Upper lobe of left lung (tissue), 4 donors: ENCODE data around the gene CACNA1A.

Experiments used
- EP300 ChIP-seq, 4 donors: sonication (generic); formaldehyde crosslinking; IDR thresholded peaks; one replicate each; pipeline ENCODE4 v1.5.1; 2017; ENCODE audit warnings: antibody characterized with exemption in 4 of 4, control low read depth in 2 of 4
- POLR2A ChIP-seq, 4 donors: fragments of 450-650 bp; IDR thresholded peaks; one replicate each; pipeline ENCODE4 v1.5.1; 2016 to 2017; ENCODE audit warnings: antibody characterized with exemption in 4 of 4, mild to moderate bottlenecking in 2 of 4
- POLR2AphosphoS5 ChIP-seq, 2 donors: sonication (generic); formaldehyde crosslinking; IDR thresholded peaks; one replicate each; pipeline ENCODE4 v1.5.1; 2017; ENCODE audit warnings: antibody characterized with exemption in 2 of 2
- TF ChIP-seq, protein P1 (sequence below), 6 experiments: fragments of 450-650 bp in 4 of 6; fragments of 200-600 bp in 2 of 6; sonication (generic) in 2 of 6; IDR thresholded peaks; one replicate each; pipeline ENCODE4 v1.5.1; 2016 to 2019; ENCODE audit warnings: antibody characterized with exemption in 6 of 6

DNA sequence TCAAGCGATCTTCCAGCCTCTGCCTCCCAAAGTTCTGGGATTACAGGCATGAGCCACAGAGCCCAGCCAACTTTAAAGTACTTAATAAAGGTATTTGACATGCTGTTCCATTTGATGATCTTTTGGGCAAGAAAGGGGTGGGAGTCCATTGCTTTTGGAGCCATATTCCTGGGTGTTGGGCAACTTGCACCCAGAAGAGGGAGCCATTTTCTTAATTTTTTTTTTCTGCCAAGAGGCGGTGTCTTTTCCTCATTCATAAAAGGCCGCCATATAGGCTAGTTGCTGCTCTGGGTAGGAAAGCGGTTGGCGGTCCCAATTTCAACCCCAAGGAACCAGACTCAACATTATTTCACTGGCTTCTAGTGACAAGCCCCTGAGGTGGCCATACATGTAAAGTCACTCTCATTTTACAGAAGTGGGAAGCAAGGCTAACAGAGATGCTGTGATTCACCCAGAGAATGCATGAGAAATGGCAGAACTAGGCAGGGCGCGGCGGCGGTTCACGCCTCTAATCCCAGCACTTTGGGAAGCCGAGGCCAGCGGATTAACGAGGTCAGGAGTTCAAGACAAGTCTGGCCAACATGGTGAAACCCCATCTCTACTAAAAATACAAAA lies 139.6 kb downstream of the CACNA1A start:
- TF ChIP-seq, protein P1, sequence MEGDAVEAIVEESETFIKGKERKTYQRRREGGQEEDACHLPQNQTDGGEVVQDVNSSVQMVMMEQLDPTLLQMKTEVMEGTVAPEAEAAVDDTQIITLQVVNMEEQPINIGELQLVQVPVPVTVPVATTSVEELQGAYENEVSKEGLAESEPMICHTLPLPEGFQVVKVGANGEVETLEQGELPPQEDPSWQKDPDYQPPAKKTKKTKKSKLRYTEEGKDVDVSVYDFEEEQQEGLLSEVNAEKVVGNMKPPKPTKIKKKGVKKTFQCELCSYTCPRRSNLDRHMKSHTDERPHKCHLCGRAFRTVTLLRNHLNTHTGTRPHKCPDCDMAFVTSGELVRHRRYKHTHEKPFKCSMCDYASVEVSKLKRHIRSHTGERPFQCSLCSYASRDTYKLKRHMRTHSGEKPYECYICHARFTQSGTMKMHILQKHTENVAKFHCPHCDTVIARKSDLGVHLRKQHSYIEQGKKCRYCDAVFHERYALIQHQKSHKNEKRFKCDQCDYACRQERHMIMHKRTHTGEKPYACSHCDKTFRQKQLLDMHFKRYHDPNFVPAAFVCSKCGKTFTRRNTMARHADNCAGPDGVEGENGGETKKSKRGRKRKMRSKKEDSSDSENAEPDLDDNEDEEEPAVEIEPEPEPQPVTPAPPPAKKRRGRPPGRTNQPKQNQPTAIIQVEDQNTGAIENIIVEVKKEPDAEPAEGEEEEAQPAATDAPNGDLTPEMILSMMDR (IDR thresholded peaks at IDR 0.05) = no peak
- TF ChIP-seq POLR2AphosphoS5 (IDR thresholded peaks at IDR 0.05) (no peak), POLR2A (IDR thresholded peaks at IDR 0.05) (no peak), EP300 (IDR thresholded peaks at IDR 0.05) (no peak)
